HCT116 (cell line): ENCODE measurements around the gene UACA.

Source experiments
- CEBPB ChIP-seq: IDR thresholded peaks from 2 replicates; pipeline ENCODE4 v1.6.1; 2012; ENCODE audit warnings: low read depth
- EZH2 ChIP-seq: fragments of 200-600 bp; sonication (generic); IDR thresholded peaks from 2 replicates; pipeline ENCODE4 v1.6.1; 2017; ENCODE audit warnings: antibody characterized with exemption, mixed run types
- FOSL1 ChIP-seq: IDR thresholded peaks from 2 replicates; pipeline ENCODE4 v1.6.1; 2012; ENCODE audit warnings: low read depth
- POLR2A ChIP-seq: IDR thresholded peaks from 2 replicates; pipeline ENCODE4 v1.7.0; 2011; ENCODE audit warnings: borderline replicate concordance; ENCODE audit not compliant: insufficient read depth, insufficient read length; ENCODE audit errors: extremely low read depth
- POLR2AphosphoS5 ChIP-seq: IDR thresholded peaks from 2 replicates; pipeline ENCODE4 v1.6.1; 2011; ENCODE audit warnings: mild to moderate bottlenecking, low read depth, low read length, moderate library complexity
- RAD21 ChIP-seq: IDR thresholded peaks from 2 replicates; pipeline ENCODE4 v1.6.1; 2012; ENCODE audit warnings: low read depth, mild to moderate bottlenecking
- SP1 ChIP-seq: IDR thresholded peaks from 2 replicates; pipeline ENCODE4 v1.6.1; 2012; ENCODE audit warnings: low read depth
- YY1 ChIP-seq: IDR thresholded peaks from 2 replicates; pipeline ENCODE4 v1.6.1; 2011; ENCODE audit warnings: low read length, low read depth, moderate library complexity, mild to moderate bottlenecking; ENCODE audit not compliant: insufficient replicate concordance; ENCODE audit errors: extremely low read depth
- ZFX ChIP-seq: fragments of 450-650 bp; IDR thresholded peaks from 2 replicates; pipeline ENCODE4 v1.6.1; 2017
- TF ChIP-seq, protein P1 (sequence below), 3 experiments: fragments of 200-600 bp in 1 of 3; sonication (generic) in 1 of 3; IDR thresholded peaks in 2 of 3; conservative IDR thresholded peaks in 1 of 3; 2 replicates each; pipeline ENCODE4 v1.5.1; 2012 to 2017; ENCODE audit warnings: low read depth in 2 of 3, low read length in 2 of 3, antibody characterized with exemption in 1 of 3, borderline replicate concordance in 1 of 3, control low read depth in 1 of 3, mild to moderate bottlenecking in 1 of 3, mixed read lengths in 1 of 3, mixed run types in 1 of 3, moderate library complexity in 1 of 3; ENCODE audit not compliant: insufficient read depth in 1 of 3
- TF ChIP-seq, protein P2 (sequence below): IDR thresholded peaks from 2 replicates; pipeline ENCODE4 v1.6.1; 2012; ENCODE audit warnings: low read depth
- TF ChIP-seq, protein P3 (sequence below): IDR thresholded peaks from 2 replicates; pipeline ENCODE4 v1.6.1; 2011; ENCODE audit warnings: mild to moderate bottlenecking, low read length, moderate library complexity; ENCODE audit not compliant: insufficient replicate concordance; ENCODE audit errors: extremely low read depth
- TF ChIP-seq, protein P4 (sequence below): IDR thresholded peaks from 2 replicates; pipeline ENCODE4 v1.6.1; 2012

DNA sequence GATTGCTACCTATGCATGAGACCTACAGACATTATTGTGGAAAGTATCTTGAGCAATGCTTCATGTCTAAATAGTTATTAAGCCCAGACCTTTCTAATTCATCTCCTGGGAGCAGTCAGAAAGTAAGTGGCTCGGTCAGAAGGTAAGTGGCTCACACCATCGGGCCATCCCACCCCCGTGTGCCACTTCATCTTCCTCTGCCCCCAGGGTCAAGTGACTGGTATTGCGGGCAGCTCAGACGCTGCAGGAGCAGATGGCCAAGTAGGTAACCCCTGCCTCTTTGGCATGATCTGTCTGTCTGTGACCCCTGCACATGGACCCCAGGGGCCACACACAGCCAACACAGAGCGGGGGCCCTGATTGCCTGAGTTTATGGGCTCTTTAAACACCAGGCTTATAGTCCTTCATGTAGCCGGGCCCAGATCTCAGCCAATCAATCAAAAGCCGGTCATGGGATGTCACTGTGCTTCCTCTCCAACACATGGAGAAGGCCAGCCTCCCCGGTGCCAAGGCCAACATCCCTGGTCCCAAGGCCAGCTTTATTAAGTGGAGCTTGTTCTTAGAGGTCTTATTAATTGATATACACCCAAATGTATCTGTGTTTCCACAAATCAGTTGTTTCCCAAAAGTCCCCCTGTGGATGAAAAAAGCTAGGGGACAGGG, 47.7 kb upstream of the UACA start:
- TF ChIP-seq EZH2 = no peak
- TF ChIP-seq, protein P1, sequence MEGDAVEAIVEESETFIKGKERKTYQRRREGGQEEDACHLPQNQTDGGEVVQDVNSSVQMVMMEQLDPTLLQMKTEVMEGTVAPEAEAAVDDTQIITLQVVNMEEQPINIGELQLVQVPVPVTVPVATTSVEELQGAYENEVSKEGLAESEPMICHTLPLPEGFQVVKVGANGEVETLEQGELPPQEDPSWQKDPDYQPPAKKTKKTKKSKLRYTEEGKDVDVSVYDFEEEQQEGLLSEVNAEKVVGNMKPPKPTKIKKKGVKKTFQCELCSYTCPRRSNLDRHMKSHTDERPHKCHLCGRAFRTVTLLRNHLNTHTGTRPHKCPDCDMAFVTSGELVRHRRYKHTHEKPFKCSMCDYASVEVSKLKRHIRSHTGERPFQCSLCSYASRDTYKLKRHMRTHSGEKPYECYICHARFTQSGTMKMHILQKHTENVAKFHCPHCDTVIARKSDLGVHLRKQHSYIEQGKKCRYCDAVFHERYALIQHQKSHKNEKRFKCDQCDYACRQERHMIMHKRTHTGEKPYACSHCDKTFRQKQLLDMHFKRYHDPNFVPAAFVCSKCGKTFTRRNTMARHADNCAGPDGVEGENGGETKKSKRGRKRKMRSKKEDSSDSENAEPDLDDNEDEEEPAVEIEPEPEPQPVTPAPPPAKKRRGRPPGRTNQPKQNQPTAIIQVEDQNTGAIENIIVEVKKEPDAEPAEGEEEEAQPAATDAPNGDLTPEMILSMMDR (IDR thresholded peaks at IDR 0.05 in 2 of 3, conservative IDR thresholded peaks at IDR 0.05 in 1 of 3; ENCODE audit: borderline replicate concordance in 1 of 3, insufficient read depth in 1 of 3, low read depth in 2 of 3, low read length in 2 of 3) = 0 out of 6 replicates have a peak, but pooled peaks of 1 of the 3 experiments have one; percentile 10
- TF ChIP-seq, protein P2, sequence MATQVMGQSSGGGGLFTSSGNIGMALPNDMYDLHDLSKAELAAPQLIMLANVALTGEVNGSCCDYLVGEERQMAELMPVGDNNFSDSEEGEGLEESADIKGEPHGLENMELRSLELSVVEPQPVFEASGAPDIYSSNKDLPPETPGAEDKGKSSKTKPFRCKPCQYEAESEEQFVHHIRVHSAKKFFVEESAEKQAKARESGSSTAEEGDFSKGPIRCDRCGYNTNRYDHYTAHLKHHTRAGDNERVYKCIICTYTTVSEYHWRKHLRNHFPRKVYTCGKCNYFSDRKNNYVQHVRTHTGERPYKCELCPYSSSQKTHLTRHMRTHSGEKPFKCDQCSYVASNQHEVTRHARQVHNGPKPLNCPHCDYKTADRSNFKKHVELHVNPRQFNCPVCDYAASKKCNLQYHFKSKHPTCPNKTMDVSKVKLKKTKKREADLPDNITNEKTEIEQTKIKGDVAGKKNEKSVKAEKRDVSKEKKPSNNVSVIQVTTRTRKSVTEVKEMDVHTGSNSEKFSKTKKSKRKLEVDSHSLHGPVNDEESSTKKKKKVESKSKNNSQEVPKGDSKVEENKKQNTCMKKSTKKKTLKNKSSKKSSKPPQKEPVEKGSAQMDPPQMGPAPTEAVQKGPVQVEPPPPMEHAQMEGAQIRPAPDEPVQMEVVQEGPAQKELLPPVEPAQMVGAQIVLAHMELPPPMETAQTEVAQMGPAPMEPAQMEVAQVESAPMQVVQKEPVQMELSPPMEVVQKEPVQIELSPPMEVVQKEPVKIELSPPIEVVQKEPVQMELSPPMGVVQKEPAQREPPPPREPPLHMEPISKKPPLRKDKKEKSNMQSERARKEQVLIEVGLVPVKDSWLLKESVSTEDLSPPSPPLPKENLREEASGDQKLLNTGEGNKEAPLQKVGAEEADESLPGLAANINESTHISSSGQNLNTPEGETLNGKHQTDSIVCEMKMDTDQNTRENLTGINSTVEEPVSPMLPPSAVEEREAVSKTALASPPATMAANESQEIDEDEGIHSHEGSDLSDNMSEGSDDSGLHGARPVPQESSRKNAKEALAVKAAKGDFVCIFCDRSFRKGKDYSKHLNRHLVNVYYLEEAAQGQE = no peak
- TF ChIP-seq, protein P3, sequence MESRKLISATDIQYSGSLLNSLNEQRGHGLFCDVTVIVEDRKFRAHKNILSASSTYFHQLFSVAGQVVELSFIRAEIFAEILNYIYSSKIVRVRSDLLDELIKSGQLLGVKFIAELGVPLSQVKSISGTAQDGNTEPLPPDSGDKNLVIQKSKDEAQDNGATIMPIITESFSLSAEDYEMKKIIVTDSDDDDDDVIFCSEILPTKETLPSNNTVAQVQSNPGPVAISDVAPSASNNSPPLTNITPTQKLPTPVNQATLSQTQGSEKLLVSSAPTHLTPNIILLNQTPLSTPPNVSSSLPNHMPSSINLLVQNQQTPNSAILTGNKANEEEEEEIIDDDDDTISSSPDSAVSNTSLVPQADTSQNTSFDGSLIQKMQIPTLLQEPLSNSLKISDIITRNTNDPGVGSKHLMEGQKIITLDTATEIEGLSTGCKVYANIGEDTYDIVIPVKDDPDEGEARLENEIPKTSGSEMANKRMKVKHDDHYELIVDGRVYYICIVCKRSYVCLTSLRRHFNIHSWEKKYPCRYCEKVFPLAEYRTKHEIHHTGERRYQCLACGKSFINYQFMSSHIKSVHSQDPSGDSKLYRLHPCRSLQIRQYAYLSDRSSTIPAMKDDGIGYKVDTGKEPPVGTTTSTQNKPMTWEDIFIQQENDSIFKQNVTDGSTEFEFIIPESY = no peak
- TF ChIP-seq CEBPB = no peak
- no peak for TF ChIP-seq POLR2AphosphoS5
- TF ChIP-seq RAD21 = no peak
- TF ChIP-seq FOSL1 = no peak
- no peak for TF ChIP-seq POLR2A
- TF ChIP-seq SP1 = no peak
- TF ChIP-seq YY1 = no peak
- TF ChIP-seq, protein P4, sequence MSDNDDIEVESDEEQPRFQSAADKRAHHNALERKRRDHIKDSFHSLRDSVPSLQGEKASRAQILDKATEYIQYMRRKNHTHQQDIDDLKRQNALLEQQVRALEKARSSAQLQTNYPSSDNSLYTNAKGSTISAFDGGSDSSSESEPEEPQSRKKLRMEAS = no peak
- no peak for TF ChIP-seq ZFX
